Measurements from ENCODE around the gene AKAP5.

GRCh38 chr14:64509036-64509435 lies 43.7 kb downstream of the AKAP5 start:
- TF ChIP-seq CTCF (IDR thresholded peaks at IDR 0.05) (no peak), POLR2A (IDR thresholded peaks at IDR 0.05) (no peak)
